ENCODE measurements around the gene TMEM167A. TPM values are rescaled to one million over a fixed set of nuclear protein-coding genes. Genes with fewer than 3 reads are reported as not detected.
"Not testable (repeated sequence)": the region's sequence is repeated elsewhere in the genome, so short reads cannot be mapped to it uniquely, and the experiment has no call there.

TMEM167A gene
- total RNA-seq, 1 experiment from 2014 or later = 63.9 TPM

DNA sequence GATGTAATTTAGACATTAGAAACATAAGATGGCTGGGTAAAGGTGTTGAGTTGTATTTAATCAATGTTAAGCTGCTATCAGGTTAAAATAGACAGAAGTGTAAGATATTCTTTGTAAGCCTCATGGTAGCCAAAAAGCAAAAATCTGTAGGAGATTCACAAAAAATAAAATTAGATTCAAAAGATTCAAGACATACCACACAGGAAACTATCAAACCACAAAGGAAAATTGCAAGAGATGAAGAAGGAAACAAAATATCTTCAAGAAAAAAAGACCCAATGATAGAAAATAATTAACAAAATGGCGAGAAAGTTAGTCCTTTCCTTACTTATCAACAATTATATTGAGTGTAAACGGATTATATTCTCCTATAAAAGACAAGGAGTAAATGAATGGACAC lies 15.4 kb upstream of the TMEM167A start:
- DNase-seq (ENCODE audit: low read depth) = no peak

DNA sequence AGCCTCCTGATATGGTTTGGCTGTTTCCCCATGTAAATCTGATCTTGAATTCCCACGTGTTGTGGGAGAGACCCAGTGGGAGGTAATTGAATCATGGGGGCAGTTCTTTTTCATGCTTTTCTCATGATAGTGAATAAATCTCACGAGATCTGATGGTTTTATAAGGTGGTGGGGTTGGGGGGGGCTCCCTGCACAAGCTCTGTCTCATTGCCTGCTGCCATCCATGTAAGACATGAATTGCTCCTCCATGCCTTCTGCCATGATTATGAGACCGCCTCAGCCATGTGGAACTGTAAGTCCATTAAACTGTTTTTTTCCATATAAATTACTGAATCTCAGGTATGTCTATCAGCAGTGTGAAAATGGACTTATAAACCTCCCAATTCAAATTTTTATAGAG lies 13.0 kb upstream of the TMEM167A start:
- no peak for DNase-seq (ENCODE audit: low read depth)

DNA sequence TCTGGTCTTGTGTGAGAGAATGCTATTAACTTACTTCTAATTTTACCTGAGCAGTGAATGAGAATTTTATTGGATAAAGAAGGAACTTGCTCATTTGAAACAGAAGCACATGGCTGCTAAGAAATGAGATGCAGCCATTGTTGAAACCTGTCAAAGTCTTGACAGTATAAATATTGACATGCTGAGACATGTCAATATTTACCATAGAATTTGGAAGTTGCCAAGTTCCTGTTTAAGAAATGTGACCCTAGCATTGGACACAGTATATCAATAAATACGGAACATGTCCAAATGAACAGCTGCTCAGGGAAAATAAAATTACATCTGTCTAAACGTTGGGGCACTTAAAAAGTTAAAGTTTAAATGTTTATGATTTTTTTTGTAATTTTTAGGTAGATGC lies 7.9 kb upstream of the TMEM167A start:
- DNase-seq (ENCODE audit: low read depth) = no peak

DNA sequence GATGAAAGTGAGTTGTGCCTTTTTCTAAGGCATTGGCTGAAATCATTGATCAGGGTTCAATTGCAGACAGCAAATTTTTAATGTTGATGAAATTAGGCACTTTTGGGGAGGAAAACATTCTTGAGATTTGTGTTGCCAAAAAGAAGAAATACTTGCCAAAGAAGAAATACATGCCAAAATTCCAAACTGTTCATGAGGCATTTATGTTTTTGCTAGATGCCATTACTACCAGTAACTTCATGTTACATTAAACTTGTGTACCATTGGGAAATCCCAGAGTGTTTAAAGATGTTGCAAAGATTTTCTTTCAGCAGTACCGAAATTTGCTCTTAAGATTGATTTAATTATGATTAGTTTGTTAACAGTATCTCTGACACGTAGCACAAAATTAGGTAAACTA lies 7.1 kb upstream of the TMEM167A start:
- DNase-seq (ENCODE audit: low read depth) = no peak

DNA sequence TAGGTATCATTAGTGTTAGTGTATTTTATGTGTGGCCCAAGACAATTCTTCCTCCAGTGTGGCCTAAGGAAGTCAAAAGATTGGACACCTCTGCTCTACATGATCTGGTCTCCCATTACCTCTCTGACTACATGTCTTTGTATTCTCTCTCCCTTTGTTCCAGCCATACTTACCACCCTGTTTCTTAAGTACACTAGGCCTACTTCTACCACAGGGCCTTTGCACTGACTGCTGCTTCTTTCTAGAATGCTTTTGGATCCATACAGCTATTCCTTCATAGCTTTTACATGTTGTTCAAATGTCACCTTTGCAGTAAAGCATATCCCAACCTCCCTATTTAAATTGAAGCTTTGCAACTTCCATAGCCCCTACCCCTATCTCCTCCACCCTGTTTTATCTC lies 5.6 kb upstream of the TMEM167A start:
- DNase-seq (ENCODE audit: low read depth) = no peak

DNA sequence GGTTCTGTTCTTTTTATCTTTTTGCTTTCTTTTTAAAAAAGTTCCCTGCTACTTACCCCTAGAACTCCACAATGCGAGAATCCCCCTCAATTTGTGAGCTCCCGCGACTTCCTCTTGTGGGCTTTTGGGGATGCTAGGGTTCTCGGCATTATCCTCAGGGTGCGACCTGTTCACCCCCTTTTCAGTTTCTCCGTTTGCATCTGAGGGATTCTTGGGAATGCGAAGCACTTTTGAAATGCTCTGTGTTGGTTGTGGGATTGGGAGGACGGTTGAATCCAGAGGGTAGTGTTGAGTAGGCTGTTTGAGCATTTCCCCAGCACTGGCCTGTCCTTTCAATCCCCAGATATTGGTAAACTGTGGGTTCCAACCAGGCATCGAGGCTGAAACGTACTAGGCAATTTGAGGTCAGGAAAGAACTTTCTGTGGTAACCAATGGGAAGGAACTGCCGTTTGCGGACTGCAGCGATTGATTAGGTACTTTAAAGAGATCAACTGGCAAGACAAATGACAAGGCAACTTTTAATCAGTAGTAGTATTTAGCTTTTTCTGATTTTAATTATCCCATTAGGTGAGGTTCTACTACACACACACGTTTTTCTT lies 568 bp upstream of the TMEM167A start:
- DNase-seq (ENCODE audit: low read depth) = no peak

DNA sequence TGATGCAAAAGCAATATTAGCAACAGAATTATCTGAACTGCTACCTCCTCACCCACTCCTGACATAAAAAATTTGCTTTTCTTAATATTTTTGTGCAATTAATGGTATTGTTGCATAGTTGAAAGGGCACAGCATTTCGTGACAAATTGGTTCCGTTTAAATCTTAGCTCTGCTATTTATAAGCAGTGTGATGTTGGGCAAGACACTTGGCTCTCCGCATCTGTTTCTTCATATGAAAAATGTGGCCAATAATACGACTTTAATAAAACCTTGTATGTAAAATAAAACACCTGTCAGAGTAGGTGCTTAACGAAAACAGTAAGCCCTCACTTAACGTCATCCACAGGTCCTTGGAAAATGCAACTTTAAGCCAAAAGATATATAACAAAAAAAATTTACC lies 4.2 kb downstream of the TMEM167A start:
- DNase-seq (ENCODE audit: low read depth) = no peak

DNA sequence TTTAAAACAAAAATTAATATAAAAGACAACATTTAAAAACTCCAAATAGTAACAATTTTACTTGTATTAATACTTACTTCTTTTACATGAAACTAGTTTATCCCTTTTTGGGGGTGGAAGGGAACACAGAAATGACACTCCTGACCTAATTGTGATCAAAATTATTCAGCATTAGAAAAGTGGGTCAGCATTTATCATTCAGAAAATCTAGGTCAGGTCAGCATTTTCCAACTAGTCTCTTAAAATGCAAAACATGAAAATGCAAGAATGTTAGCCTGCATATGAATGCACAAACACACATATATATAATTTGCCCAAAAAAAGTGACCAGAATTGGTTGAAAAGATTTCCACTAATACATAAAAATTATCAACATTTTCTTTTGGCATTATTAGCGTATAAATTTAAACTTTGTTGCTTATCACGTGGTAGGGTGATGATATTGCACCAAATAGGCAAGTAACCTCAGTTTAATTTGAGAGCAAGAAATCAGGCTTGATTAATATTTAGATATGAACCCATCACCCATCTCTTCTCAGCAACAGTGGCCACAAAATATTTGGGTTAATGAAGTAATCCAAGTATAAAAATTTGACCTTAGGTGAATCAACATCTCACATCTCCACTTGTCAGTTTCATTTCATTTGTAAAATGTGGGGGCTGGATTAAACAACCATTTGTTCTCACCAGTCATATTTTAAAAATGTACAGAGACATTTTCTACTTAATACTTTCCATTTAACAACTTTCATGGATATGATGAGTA lies 5.7 kb downstream of the TMEM167A start:
- no peak for DNase-seq (ENCODE audit: low read depth)

DNA sequence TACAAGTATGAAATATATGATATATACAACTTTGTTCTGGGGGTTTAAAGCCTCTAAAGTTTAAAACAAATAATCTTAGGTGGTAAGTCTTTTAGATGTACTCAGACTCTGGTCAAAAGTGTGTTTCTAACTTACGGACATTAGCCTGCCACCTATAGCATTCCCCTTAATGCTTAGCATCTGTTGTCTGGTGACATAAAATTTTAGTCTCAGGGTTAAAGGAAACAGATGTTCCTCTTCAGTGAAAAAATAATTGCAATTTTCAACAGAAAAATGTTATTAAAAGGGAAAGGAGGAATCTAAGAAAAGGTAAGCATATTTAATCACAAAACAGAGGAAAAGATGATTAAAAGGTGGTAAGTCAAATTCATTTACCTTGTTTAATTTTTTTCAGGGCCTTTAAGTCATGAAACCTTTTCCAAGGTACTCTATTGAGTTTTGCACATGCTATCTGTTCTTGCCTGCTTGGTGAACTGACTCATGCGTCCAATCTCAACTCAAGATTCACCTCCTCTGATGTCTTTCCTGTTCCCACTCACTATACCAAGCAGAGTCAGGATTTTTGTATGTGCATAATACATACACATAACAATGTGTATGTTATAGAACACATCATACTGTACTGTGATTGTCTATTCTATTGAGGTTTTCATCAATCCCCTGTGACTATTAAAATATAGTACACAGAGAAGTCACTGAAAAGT lies 7.9 kb downstream of the TMEM167A start:
- DNase-seq (ENCODE audit: low read depth) = no peak

DNA sequence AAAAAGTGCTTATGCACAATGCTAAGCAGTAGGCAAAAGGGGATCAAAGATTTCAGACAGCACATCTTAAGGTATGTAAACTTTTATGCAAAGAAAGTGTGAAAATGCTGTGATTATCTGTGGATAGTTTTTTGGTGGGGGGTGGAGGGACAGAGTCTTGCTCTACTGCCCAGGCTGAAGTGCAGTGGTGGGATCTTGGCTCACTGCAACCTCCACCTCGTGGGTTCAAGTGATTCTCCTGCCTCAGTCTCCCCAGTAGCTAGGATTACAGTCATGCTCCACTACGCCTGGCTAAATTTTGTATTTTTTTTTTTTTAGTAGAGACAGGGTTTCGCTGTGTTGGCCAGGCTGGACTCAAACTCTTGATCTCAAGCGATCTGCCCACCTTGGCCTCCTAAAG lies 9.8 kb downstream of the TMEM167A start:
- DNase-seq (ENCODE audit: low read depth) = not testable (repeated sequence)

DNA sequence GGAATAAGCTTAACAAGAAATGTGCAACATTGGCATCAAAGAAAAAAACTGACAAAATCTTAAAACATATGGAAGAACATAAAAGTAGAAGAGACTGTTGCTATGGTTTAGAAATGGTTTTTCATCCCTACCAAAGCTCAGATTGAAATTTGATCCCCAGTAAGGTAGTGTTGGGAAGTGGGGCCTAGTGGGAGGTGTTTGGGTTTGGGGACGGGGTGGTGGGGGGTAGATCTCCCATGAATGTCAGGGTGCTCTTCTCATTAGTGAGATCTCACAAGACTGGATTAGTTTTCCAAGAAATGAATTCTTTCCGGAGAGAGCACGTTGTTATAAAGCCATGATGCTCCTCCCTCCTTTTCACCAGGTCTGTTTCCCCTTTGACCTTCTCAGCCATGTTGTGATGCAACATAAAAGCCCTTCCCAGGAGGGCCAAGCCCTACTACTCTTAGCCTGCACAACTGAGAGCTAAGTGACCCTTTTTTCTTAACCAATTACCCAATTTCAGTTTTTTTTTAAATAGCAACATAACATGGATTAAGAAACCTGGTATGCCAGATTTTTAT lies 10.6 kb downstream of the TMEM167A start:
- no peak for DNase-seq (ENCODE audit: low read depth)

DNA sequence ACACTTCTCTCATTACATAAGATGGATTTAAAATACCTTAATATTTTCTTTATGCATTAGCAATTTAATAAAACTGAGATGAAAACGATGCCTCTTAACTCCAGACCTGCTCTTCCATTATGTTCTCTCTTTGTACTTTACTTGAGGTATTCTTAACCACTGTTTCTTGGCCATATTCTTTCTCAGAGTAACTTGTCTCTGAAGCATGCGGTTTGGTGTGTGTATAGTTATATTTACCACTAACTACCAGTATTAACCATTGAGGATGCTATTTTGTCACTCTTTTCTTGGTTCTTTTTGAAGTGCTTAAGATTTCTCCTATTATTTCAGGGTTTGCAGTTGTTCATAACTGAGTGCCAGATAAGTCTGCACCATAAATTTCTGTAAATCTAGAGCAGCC lies 17.9 kb downstream of the TMEM167A start:
- DNase-seq (ENCODE audit: low read depth) = no peak

DNA sequence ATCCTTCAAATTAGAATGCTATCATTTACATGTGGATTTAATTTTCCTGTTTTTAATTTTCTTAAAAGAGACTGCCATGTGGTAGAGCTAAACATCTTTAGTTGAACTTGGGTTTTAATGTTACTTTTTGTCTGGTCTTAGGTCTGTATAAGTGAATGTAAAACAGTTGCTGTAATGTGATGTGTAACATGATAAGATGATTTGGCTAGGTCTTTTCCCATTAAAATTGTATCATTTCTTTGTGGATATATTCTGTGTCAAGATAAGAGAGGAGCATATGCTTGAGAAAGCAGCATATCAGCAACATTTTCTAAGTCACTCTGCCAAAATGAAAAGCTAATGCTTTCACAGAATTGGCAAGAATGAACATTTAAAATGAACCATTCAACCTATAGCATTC lies 18.5 kb downstream of the TMEM167A start:
- DNase-seq (ENCODE audit: low read depth) = no peak

DNA sequence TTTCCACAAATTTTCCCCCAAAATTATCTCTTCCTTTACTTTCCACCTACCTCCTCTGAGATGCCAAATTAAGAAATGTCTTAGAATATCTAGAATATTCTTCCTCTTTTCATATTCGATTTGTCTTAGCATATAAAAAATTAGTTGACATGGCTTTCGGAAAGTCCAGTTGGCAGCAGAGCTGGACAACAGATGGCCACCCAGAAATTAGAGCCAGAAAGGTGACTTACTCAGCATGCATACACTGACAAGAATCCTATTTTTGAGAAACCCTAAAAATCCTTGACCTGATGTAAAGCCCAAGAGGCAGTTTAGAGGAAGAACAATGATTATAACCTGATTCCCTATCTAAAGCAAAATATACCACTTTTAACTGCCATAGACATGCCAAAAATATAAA lies 22.0 kb downstream of the TMEM167A start:
- DNase-seq (ENCODE audit: low read depth) = no peak

DNA sequence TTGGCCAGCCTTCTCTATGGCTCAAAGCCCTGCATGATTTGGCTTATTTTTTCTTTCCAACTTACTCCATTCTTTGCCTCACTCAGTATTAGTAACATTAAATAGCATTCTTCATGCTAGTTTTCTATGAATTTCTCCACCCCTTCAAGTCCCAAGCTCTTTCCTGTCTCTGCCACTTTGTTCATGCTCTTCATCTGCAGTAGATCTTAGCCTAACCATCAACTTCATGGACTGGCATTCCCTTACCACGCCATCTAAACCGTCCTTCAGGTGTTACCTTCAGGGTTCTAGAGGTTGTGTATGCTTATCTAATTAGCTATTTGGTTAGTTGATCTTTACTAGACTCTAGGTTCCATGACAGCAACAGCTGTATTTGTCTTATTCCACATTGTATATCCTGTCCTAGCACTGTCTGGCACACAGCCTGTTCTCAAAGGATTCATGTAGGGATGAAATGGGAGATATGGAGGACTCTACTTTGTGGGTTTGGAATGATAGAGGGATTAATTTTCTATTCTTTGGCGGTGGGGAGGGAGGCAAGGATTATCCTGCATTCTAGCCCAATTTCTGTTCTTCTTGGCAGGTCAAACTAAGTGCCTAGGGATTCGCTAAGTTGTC lies 26.4 kb downstream of the TMEM167A start:
- DNase-seq (ENCODE audit: low read depth) = no peak

DNA sequence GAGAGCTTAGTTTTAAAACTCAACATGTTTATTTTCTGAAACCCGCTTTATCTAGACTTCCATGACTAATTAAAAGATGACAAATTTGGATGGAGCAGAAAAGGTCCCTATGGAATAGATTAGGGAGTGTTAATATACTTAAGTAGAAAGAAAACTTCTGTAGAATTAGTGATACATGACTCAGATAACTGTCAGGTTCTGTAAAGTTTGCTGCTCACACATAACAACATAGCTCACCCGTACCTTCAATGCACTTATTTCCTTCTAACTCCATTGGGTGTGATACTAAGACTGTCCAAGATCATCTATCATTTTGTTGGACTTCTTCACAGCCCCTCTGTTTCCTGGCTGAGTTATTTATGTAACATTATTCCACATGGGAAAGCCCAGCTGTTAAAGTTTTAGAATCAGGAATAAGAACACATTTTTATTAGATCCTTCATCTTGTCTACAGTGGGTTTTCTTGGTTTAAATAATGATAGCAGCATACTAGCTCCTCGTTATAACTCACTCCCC lies 27.8 kb downstream of the TMEM167A start:
- DNase-seq (ENCODE audit: low read depth) = no peak

DNA sequence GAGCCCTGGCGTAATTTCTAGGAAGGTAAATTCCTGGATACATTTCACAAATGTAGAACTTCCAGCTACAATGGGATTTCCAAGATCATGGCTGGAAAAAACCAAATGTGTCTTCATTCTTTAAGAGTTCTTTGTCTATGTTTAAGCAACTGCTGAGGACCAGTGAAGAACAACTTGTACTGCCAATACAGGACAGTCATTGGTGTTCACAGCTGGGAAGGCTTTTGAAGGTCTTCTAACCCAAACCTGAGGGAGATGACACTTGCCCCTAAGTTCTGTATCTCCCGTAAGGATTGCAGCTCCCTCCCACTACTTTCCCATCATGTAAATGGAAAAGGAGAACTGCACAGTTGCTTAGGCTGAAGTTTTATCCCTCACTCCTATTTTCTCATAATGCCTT lies 28.4 kb downstream of the TMEM167A start:
- DNase-seq (ENCODE audit: low read depth) = no peak

DNA sequence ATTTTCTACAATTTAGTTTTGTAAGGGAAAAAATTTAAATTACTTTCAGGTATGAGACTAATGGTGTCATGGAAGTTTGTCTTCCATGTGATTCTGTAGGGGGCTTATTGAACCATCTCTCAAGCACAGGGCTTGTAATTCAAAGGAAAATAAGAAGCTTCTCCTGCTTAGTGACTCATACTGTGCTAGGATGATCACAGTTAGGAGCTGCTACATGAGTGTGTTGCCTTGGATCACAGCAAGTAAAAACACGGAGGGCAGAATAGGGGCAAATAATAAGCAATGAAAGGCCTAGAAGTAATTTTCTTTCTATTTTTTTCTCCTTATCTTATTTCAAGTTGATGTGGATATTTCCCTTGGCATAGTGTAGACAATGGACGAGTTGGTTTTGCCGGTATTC lies 28.9 kb downstream of the TMEM167A start:
- no peak for DNase-seq (ENCODE audit: low read depth)

DNA sequence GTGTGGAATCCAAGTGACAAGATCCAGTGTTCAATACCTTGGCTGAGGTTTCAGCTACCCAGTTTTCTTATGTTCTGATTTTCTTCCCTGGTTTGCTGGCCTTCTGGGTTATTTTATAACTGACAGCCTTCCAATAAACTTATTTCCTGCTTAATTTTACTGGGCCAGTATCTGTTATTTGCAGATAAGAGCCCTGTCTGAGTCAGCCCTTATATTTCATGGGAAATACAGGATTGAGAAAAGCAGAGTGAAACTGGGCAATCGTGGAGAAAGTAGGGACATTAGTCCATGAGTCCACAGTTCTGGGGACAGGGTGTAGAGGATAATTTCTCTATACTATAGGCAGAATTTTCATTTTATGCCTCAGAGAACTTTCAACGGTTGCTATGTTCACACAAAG lies 32.3 kb downstream of the TMEM167A start:
- no peak for DNase-seq (ENCODE audit: low read depth)

DNA sequence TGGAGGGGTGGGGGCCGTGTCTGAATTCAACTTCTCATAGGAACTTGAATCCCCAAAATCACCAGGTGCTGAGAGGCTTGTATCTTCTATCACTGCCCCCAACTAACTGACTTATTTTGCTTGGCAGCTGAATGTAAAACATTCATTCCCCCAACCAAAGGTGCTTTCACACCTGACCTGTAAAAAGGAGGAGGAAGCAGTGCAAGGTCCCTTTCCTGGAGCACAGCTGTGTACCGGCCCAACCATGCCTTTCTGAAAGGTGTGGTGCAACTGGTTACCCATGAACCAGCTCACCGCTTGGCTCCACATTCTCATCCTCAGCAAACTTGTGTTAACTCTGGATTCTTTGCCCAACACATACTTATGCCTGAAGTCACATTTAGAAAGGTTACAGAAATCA lies 34.7 kb downstream of the TMEM167A start:
- DNase-seq (ENCODE audit: low read depth) = no peak

DNA sequence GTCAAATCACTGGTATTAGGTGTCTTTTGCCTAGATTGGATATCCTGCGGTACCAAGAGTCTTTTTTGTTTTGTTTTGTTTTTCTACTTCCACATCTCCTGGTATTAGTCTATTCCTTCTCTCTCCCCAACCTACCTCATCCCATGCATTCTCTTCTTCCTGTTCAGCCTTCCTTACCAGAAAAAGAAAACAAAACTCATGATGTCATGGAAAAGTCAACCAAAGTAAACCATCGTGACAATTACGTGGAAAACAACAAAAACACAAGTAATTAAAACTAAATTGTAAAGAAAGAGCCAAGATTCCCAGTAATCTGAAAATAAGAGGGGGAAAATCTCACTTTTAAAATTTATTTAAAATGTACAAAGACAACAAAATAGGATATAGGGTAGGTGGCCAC lies 38.3 kb downstream of the TMEM167A start:
- DNase-seq (ENCODE audit: low read depth) = no peak
